Activated CD4-positive, CD25-positive, alpha-beta regulatory T cell treated with anti-CD3 and anti-CD28 coated beads, Interleukin-2, amount 50 U/mL, for 72 hours (primary cell): ENCODE data around the gene PRORP.
A peak's percentile ranks its signal among the peaks of the same experiment; 100 is the strongest.
"Not testable (repeated sequence)": the region's sequence is repeated elsewhere in the genome, so short reads cannot be mapped to it uniquely, and the experiment has no call there.

Experiments
- DNase-seq: peaks from one replicate; pipeline ENCODE4 v3.0.0; 2021

The PRORP gene

DNA sequence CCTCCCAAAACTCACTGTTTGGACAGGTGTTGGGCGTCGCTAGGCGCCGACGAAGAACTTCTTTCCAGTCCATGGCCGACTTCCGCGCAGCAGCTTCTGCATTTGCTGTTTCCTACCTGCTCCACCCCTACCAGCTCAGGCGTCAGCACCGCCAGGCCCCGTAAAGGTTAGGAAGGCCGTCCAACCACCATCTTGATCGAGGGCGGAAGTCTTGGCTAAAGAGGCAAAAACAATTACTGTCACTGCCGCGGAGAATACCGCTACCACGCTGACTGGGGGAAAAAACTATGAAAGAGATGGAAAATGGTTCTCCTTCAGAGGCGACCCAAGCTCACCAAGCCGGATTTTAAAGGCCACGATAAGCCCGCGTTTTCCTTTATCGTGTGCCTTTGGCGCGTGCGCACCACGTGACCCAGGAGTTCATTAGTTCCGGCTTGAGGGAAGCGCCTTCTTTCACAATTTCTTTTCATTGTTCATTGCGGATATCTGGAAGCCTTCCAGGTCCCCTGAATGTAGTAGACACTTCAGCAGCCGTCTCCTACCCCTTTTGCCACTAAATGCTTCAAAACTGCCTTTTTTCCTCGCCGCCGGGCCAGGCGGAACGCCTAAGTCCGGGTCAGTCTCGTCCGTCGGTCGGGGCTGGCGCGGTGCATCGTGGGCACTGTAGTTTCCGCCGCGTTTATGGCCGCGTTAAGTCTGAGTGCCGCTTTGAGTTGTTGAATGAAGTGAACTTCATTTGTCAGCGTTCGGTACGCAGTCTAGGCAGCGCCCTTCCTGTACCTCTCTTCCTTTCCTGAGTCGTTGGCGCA, at the start of gene PRORP, which contains the start of gene PPP2R3C:
PRORP (plus strand) TSS at position 666 of the 809 bp plus-strand sequence. CDS start 694 bp downstream, outside the sequence.
PPP2R3C (minus strand) TSS at position 104 of the 809 bp plus-strand sequence; CDS start at position 73, 31 bp downstream.
- peak; percentile 84 for DNase-seq

DNA sequence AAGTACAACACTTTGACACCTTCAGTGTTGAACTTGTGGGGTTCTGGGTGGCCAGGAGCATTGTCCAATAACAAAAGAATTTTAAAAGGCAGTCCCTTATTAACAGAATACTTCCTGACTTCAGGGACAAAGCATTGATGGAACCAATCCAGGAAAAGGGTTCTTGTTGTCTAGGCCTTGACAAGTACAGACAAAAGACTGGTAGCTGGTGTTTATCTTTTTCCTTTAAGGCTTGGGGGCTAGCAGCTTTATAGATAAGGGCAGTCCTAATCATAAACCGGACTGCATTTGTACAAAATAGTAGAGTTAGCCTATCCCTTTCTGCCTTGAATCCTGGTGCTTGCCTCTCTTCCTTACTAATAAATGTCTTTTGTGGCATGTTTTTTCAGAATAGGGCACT, 48.9 kb upstream of the PRORP start:
- no peak for DNase-seq

GRCh38 chr14:35078082-35078481, 44.3 kb upstream of the PRORP start:
- DNase-seq = no peak

DNA sequence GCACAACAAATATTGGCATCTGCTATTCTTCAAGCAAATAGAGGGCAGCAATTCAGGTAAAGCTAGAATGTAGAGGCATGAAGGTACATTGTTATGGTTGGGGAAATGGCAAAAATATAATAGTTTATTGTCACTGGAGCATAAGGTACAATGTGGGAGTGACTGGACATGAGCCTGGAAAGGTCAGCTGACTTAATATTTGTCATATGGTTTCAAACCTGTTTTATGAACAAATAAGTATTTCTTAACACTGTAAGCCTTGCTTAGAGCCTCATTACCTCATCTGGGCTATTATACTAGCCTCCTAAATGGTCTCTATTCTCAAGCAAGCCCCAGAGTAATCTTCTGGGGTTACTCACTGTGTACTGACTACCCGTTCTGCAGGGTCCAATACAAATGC, 42.6 kb upstream of the PRORP start:
- DNase-seq = no peak

DNA sequence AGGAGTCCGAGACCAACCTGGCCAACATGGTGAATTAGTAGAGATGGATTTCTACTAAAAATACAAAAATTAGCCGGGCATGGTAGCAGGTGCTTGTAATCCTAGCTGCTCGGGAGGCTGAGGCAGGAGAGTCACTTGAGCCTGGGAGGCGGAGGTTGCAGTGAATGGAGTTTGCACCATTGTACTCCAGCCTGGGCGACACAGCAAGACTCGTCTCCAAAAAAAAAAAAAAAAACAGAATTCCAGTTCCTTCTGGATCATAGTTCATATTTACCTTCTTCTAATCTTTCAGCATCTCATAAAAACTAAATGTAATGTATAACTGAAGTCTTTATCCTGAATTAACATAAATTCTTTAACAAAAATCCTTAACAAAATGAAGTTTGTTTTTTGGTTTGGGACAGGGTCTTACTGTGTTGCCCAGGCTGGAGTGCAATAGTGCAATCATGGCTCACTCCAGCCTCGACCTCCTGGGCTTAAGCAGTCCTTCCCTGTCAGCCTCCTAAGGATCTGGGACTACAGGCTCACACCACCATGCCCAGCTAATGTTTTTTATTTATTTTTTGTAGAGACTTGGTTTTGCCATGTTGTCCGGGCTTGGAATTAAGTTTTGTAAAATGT, 38.7 kb upstream of the PRORP start:
- DNase-seq = no peak

DNA sequence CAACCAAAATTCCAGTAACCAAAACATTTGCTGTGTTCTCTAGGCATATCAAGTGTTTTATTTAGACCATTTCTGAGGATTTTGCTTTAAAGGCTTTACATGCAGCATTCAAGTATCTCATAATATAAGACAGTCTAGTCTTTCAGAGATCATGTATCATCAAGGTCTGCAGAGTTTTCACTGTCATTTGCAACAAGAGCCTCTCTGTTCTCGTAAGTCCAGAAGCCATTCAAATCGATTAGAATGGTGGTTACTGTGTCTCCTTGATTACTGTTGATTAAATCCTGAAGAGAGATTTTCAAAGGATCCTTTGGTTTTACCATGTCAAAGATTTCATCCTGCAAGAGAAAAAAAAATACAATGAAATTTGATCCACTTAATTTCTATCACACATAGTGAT, 36.9 kb upstream of the PRORP start:
- no peak for DNase-seq

DNA sequence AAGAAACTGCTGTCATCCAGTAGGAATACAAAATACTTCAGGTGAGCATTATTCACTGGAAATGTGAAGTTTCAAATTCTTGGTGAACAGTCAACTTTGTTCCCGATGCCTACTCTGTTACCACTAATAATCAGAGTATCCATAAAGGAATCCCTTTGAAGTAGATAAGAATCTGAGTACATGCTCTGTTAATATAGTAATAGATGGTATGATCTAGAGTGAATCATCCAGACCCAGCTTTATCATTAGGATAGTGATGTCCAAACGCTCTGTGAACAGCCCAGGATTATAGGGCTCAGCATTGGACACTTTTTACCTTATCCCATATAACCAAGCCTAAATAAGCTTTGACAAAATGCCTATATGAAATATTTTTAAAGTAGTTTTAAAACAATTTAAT, 33.8 kb upstream of the PRORP start:
- no peak for DNase-seq

DNA sequence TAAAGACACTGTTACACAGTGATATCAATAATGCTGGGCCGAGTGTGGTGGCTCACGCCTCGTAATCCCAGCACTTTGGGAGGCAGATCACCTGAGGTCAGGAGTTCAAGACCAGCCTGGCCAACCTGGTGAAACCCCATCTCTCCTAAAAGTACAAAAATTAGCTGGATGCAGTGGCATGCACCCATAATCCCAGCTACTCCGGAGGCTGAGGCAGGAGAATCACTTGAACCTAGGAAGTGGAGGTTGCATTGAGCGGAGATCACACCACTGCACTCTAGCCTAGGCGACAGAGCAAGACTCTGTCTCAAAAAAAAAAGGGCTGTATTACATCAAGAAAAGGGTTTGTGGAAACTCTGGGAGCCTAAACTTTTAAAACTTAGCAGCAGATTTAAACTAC, 27.7 kb upstream of the PRORP start:
- not testable (repeated sequence) for DNase-seq

GRCh38 chr14:35107866-35108265, 14.5 kb upstream of the PRORP start:
- no peak for DNase-seq

DNA sequence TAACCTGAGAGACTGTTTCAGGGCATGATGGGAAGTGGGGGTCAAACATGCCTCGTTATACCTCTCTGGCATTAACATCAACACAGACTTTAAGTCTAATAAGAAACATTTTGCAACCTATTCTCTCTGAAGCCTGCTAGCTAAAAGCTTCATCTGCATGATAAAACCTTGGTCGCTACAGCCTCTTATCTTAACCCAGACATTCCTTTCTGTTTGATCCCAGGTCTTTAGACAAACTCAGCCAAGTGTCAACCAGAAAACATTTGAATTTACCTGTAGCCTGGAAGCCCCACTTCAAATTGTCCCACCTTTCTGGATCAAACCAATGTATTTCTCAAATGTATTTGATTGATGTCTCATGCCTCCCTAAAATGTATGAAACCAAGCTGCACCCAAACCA, 9.7 kb upstream of the PRORP start:
- no peak for DNase-seq

DNA sequence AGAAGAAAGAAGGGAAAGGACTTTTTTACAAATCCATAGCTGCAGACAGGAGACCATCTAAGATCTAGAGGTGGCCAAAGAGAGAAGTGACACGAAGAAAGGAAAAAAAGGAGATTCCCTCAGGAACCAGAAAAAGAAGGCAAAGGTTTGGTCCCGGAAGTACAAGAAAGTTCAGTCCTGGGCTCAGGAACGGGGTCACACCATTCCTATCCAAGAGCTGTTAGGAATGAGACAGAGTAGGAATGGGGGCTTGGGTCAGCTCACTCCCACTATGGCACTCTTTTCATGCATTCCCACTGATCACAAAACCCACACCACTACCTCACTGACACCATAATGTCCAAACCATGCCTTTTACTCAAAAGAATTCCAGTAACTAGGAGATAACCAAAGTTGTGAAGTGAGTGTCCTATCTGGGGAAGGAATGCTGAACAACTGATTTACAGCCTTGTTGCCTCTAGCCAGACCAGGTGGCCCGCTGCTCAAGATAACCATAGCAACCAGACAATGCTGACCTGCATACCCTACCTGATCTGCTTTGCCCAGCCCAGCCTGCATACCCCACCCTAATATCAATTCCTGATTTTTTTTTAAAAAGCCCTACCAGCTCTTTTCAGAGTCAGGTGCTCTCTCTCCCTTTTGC, 8.9 kb upstream of the PRORP start:
- no peak for DNase-seq

DNA sequence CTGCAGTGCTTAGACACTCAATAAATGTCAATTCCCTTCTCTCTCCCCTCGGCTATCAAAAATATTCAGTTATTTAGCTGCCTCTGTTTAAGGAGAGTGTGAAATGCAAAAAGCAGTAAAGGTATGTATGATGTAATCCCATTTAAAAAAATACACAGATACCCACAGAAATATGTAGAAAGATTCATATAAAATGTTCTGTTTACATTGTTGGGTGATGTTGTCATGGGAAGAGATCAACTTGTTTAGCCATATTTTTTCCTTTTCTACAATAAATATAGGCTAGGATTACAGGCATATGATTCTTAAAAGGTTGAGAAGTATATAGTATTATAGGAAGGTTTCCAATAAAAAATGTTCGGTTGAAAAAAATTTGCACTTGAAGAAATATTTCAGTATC, 8.3 kb upstream of the PRORP start:
- DNase-seq = no peak

DNA sequence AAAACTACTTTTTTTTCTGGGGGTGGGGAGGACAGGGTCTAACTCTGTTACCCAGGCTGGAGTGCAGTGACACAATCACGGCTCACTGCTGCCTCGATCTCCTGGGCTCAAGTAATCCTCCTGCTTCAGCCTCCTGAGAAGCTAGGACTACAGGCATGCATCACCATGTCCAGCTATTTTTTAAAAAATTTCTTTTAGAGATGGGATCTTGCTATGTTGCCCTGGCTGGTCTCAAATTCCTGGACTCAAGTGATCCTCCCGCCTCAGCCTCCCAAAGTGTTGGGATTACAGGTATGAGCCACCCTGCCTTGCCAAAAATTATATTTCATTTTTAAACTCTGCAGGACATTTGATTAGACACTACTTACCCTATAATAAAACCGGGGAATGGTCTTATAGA, 6.1 kb upstream of the PRORP start:
- no peak for DNase-seq

DNA sequence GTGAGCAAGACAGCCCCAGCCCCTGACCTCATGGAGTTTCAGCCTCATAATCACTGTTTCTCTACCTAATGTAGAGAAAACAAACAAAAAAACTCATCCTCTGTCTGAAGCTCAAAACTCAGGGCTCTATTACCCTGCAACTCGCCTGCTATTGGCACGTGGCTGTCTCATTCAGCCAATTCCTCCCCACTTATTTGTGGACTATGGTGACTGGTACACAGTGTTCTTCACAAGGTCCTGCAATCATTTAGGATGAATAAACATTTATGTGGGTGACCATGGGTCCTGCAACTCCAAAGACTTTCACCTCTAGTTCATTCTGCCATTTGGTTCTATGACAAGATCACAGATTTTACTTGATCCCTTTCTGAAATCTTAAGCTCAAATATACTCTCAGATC, 5.2 kb upstream of the PRORP start:
- no peak for DNase-seq

DNA sequence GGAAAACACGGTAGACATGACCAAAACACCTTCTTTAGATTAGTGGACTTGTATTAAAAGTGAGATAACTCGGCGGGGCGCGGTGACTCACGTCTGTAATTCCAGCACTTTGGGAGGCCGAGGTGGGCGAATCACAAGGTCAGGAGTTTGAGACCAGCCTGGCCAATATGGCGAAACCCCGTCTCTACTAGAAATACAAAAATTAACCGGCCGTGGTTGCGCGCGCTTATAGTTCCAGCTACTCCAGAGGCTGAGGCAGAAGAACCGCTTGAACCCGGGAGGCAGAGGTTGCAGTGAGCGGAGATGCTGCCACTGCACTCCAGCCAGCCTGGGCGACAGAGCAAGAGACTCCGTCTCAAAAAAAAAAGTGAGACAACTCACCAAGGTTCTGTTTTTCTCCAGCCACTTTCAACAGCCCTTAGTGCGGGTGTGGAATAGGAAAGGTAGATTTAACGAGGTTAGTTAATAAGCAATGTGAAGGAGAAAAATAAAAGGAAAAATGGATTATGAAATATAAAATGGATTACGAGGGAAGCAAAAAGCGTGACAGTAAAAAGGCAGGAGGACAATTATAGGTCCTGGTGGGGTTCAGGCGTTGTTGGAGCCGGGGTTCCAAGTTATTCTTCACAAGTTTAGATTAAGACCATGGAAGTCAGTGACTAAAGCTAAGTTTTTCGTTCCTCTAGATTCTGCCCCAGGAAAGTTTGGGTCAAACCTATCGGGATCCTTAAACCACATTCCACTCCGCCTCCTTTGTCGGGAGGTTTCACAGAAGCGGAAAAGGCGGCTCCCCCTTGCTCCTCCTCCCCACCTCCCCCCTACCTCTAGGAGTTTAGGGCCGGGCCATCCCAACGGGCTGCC, 1.1 kb upstream of the PRORP start:
- DNase-seq = no peak

DNA sequence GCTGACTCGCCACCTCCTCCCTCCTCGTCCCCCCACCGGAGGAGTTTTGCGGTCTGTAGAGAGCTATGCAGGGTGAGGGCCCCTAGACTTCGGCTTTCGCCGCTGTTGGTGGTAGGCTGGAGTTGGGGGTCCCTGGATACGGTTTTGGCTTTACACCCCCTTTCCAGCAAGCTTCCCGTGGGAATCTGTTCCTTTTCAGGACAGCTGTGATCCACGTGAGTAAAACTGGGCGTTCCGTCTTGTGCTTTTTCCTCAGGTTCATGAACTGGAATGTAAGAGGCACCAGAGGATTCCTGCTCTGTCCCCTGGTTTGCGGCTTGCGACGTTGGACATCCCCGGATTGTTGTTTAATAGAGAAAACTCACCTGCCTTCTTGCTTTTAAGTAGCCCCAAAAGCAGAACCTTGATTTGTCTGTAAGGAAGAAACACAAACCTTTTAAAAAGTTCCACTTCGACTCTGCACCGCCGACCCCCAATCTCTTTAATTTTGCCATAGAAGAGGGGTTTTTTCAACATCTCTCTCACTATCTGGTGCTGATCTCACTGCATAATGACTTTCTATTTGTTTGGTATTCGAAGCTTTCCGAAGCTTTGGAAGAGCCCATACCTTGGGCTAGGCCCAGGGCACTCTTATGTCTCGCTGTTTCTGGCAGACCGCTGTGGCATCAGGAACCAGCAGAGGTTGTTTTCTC, 490 bp downstream of the PRORP start:
- no peak for DNase-seq

GRCh38 chr14:35123388-35123703, 994 bp downstream of the PRORP start:
- DNase-seq = no peak

- no peak for DNase-seq
These were observed 1.8 kb downstream of the PRORP start for GRCh38 chr14:35124127-35124526.

- no peak for DNase-seq
These were observed 11.4 kb downstream of the PRORP start for GRCh38 chr14:35133542-35134328.

- DNase-seq = no peak
These were observed 12.2 kb downstream of the PRORP start for GRCh38 chr14:35134329-35135123.

- no peak for DNase-seq
These were observed 16.2 kb downstream of the PRORP start for GRCh38 chr14:35138585-35138984.
